B cell (primary cell): ENCODE results near the gene INHBE.

Source experiments
- EZH2 ChIP-seq: IDR thresholded peaks from 2 replicates; pipeline ENCODE4 v1.6.1; 2012; ENCODE audit warnings: borderline replicate concordance, low read depth, mild to moderate bottlenecking, moderate library complexity, low read length; ENCODE audit not compliant: insufficient read depth, poor library complexity, severe bottlenecking
- TF ChIP-seq, protein P1 (sequence below): fragments of 200-600 bp; IDR thresholded peaks from one replicate; pipeline ENCODE4 v1.8.0; 2022; ENCODE audit warnings: antibody characterized with exemption, mild to moderate bottlenecking

DNA sequence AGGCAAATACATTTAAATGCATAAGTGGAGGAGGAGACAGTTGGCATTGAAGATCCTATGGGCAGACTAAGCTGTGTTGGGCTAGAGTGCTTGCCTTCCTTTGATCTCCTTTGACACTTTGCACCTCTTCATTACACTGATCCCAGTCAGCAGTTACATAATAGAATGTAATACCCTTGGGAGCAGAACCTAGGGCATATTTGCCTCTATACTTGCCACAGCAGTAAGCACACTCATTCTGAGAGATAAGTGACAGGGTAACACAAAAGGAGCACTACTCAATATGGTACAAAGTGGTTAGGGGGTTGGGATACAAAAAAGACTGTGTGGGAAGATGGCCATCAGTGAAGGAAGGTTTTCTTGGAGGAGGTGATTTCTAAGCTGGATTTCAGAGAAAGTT, 41.7 kb downstream of the INHBE start:
- TF ChIP-seq, protein P1, sequence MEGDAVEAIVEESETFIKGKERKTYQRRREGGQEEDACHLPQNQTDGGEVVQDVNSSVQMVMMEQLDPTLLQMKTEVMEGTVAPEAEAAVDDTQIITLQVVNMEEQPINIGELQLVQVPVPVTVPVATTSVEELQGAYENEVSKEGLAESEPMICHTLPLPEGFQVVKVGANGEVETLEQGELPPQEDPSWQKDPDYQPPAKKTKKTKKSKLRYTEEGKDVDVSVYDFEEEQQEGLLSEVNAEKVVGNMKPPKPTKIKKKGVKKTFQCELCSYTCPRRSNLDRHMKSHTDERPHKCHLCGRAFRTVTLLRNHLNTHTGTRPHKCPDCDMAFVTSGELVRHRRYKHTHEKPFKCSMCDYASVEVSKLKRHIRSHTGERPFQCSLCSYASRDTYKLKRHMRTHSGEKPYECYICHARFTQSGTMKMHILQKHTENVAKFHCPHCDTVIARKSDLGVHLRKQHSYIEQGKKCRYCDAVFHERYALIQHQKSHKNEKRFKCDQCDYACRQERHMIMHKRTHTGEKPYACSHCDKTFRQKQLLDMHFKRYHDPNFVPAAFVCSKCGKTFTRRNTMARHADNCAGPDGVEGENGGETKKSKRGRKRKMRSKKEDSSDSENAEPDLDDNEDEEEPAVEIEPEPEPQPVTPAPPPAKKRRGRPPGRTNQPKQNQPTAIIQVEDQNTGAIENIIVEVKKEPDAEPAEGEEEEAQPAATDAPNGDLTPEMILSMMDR = no peak
- no peak for TF ChIP-seq EZH2
